Endothelial cell of umbilical vein (primary cell): ENCODE data around the gene ANKRD62. TPM values are rescaled to one million over a fixed set of nuclear protein-coding genes. Genes with fewer than 3 reads are reported as not detected.
"Not testable (repeated sequence)": the region's sequence is repeated elsewhere in the genome, so short reads cannot be mapped to it uniquely, and the experiment has no call there.

Experiments
- BruUV-seq: library from RNA; stranded (reverse); fragments of 400-500 nt; replicated peaks from 2 replicates; lab custom pipeline; 2021; lab: Mats Ljungman, UMichigan
- CTCF ChIA-PET: fragments of 300-600, 350-600 bp; sonication (Branson Sonifier 250); formaldehyde crosslinking; loops from one replicate; lab custom pipeline; 2021; ENCODE audit warnings: antibody characterized with exemption, inconsistent platforms; lab: Charles Lee
- POLR2A ChIA-PET: fragments of 300-600, 350-600 bp; sonication (Branson Sonifier 250); formaldehyde crosslinking; loops from one replicate; lab custom pipeline; 2021; ENCODE audit warnings: antibody characterized with exemption, inconsistent platforms; lab: Charles Lee
- DNase-seq: peaks from one replicate; pipeline ENCODE4 v3.0.0-alpha.2; 2011; ENCODE audit warnings: low read depth, low spot score
- FAIRE-seq: peaks from 2 replicates; lab custom pipeline; 2011; peaks lifted over from hg19 to GRCh38; lab: Jason Lieb, UNC
- H2AFZ ChIP-seq: 2 replicates; pipeline ENCODE4 v1.6.0; 2012; ENCODE audit warnings: low read depth, low read length, control low read depth, inconsistent platforms
- H3K27ac ChIP-seq: 2 replicates; pipeline ENCODE4 v1.5.1; 2011; ENCODE audit warnings: low read depth, mild to moderate bottlenecking, control low read depth, low read length, moderate library complexity; ENCODE audit not compliant: insufficient read depth
- H3K27me3 ChIP-seq, 2 experiments: 2 replicates each; pipeline versions ENCODE4 v1.6.0 to v1.6.1; 2011; ENCODE audit warnings: low read length in 2 of 2, mixed read lengths in 1 of 2; ENCODE audit not compliant: control insufficient read depth in 2 of 2, insufficient read depth in 2 of 2
- H3K36me3 ChIP-seq, 2 experiments: 2 replicates in 1 of 2; 3 replicates in 1 of 2; pipeline ENCODE4 v1.5.1; 2011; ENCODE audit warnings: low read length in 2 of 2, mild to moderate bottlenecking in 1 of 2, moderate library complexity in 1 of 2; ENCODE audit not compliant: control insufficient read depth in 2 of 2, insufficient read depth in 2 of 2; ENCODE audit errors: extremely low read depth in 1 of 2
- H3K4me1 ChIP-seq: 3 replicates; pipeline ENCODE4 v1.5.1; 2011; ENCODE audit warnings: mild to moderate bottlenecking, low read length; ENCODE audit not compliant: control insufficient read depth, insufficient read depth; ENCODE audit errors: extremely low read depth
- H3K4me2 ChIP-seq: 2 replicates; pipeline ENCODE4 v1.6.1; 2011; ENCODE audit warnings: low read length, control low read depth, mixed read lengths; ENCODE audit not compliant: insufficient read depth
- H3K4me3 ChIP-seq, 3 experiments: fragments of 200-600 bp in 1 of 3; sonication (generic), shearing (Covaris generic) in 1 of 3; replicated peaks in 1 of 3; 2 replicates each; pipeline ENCODE4 v1.5.1; 2011 to 2016; ENCODE audit warnings: control low read depth in 3 of 3, low read length in 3 of 3, mild to moderate bottlenecking in 2 of 3, inconsistent platforms in 1 of 3, low read depth in 1 of 3, moderate library complexity in 1 of 3; ENCODE audit not compliant: insufficient read depth in 1 of 3
- H3K79me2 ChIP-seq: 2 replicates; pipeline ENCODE4 v1.6.0; 2012; ENCODE audit warnings: low read length, inconsistent platforms; ENCODE audit not compliant: control insufficient read depth, insufficient read depth
- H3K9ac ChIP-seq: replicated peaks from 2 replicates; pipeline ENCODE3; 2011; ENCODE audit warnings: low read length, control low read depth; ENCODE audit not compliant: insufficient read depth; ENCODE audit errors: extremely low read depth
- H3K9me1 ChIP-seq: replicated peaks from 3 replicates; pipeline ENCODE4 v1.6.0; 2011; ENCODE audit warnings: mild to moderate bottlenecking, low read length; ENCODE audit not compliant: control insufficient read depth, insufficient read depth; ENCODE audit errors: extremely low read depth
- H3K9me3 ChIP-seq: replicated peaks from 2 replicates; pipeline ENCODE4 v1.5.1; 2012; ENCODE audit warnings: low read length, inconsistent platforms; ENCODE audit not compliant: control insufficient read depth, insufficient read depth
- H4K20me1 ChIP-seq: replicated peaks from 2 replicates; pipeline ENCODE3; 2011; ENCODE audit warnings: mild to moderate bottlenecking, low read length; ENCODE audit not compliant: control insufficient read depth, insufficient read depth; ENCODE audit errors: extremely low read depth
- dilution Hi-C: fragments of 300-500 bp; cut with MboI; formaldehyde crosslinking; loops from one replicate; pipeline ENCODE4 v1.15.0; 2019; ENCODE audit warnings: low sequenced_read_pairs; ENCODE audit not compliant: extremely low pct_ligation_motif_present
- intact Hi-C: fragments of 100-400 bp; cut with micrococcal nuclease; formaldehyde crosslinking; loops from one replicate; pipeline ENCODE4 v1.10.0; 2022
- polyA plus RNA-seq, 4 experiments: library from polyadenylated mRNA; depleted of rRNA in 3 of 4; stranded (reverse) in 3 of 4; unstranded in 1 of 4; fragments of >200 nt; gene quantifications; 2 replicates each; pipeline versions ENCODE4 v1.2.1 to v1.2.3, GENCODE V29; 2011 to 2012; ENCODE audit warnings: missing spikeins in 1 of 4
- total RNA-seq: library from RNA; stranded (reverse); gene quantifications from 2 replicates; pipeline ENCODE4 v1.2.3, GENCODE V29; 2021

ANKRD62 gene
- total and polyA plus RNA-seq, 2 donors (not counting 3 experiments of a cell fraction or from before 2014, with no cell fraction given) = not detected

DNA sequence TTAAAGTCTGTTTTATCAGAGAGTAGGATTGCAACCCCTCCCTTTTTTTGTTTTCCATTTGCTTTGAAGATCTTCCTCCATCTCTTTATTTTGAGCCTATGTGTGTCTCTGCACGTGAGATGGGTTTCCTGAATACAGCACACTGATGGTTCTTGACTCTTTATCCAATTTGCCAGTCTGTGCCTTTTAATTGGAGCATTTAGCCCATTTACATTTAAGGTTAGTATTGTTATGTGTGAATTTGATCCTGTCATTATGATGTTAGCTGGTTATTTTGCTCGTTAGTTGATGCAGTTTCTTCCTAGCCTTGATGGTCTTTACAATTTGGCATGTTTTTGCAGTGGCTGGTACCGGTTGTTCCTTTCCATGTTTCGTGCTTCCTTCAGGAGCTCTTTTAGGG, 45.2 kb downstream of the ANKRD62 start:
- H3K27me3 ChIP-seq, DNase-seq, H3K4me3 ChIP-seq, H2AFZ ChIP-seq, H3K9me1 ChIP-seq, intact Hi-C loops, H3K27ac ChIP-seq, H3K4me1 ChIP-seq, CTCF ChIA-PET, POLR2A ChIA-PET, FAIRE-seq, H3K4me2 ChIP-seq, H3K9me3 ChIP-seq, H3K9ac ChIP-seq, H3K36me3 ChIP-seq, dilution Hi-C loops, H3K79me2 ChIP-seq, BruUV-seq, H4K20me1 ChIP-seq: not testable (repeated sequence)

DNA sequence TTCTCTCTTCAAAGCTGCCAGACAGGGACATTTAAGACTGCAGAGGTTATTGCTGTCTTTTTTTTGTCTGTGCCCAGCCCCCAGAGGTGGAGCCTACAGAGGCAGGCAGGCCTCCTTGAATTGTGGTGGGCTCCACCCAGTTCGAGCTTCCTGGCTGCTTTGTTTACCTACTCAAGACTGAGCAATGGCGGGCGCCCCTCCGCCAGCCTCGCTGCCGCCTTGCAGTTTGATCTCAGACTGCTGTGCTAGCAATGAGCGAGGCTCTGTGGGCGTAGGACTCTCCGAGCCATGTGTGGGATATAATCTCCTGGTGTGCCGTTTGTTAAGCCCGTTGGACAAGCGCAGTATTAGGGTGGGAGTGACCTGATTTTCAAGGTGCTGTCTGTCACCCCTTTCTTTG, 47.2 kb downstream of the ANKRD62 start:
- H3K4me1 ChIP-seq, H3K4me2 ChIP-seq, H3K9me3 ChIP-seq, H3K27ac ChIP-seq, H3K36me3 ChIP-seq, CTCF ChIA-PET, H3K79me2 ChIP-seq, H3K9ac ChIP-seq, H2AFZ ChIP-seq, H3K4me3 ChIP-seq, POLR2A ChIA-PET, dilution Hi-C loops, FAIRE-seq, BruUV-seq, intact Hi-C loops, H4K20me1 ChIP-seq, H3K9me1 ChIP-seq, H3K27me3 ChIP-seq, DNase-seq: not testable (repeated sequence)

DNA sequence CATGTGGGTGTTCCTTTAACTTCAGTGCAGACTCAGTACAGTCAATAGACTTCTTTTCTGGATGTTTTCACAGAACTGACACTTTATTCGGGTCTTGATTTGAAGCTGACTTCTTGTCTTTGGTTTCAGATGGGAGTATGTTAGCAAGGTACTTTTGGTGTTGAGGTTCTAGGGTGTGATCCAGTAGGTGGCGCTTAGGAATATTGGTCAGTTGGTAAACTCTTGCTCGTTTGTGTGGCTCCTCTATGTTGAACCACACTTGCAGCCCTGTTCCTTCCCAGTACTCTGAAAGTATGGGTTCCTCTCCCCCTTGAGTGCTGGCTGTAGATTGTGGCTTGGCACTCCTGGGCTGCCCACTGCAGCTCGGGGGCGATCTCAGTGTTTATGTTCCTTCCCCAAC, 48.1 kb downstream of the ANKRD62 start:
- H3K9ac ChIP-seq, BruUV-seq, dilution Hi-C loops, H3K9me3 ChIP-seq, H3K4me2 ChIP-seq, H3K27me3 ChIP-seq, H3K36me3 ChIP-seq, H3K4me1 ChIP-seq, H3K4me3 ChIP-seq, H3K27ac ChIP-seq, CTCF ChIA-PET, H3K9me1 ChIP-seq, intact Hi-C loops, DNase-seq, POLR2A ChIA-PET, H2AFZ ChIP-seq, H3K79me2 ChIP-seq, H4K20me1 ChIP-seq: not testable (repeated sequence)
- peak; percentile 26 for FAIRE-seq

DNA sequence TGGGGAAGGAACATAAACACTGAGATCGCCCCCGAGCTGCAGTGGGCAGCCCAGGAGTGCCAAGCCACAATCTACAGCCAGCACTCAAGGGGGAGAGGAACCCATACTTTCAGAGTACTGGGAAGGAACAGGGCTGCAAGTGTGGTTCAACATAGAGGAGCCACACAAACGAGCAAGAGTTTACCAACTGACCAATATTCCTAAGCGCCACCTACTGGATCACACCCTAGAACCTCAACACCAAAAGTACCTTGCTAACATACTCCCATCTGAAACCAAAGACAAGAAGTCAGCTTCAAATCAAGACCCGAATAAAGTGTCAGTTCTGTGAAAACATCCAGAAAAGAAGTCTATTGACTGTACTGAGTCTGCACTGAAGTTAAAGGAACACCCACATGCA, 55.8 kb downstream of the ANKRD62 start:
- BruUV-seq, intact Hi-C loops, H3K4me2 ChIP-seq, H3K4me3 ChIP-seq, dilution Hi-C loops, POLR2A ChIA-PET, CTCF ChIA-PET, H3K9me1 ChIP-seq, DNase-seq, H3K36me3 ChIP-seq, H3K27me3 ChIP-seq, H4K20me1 ChIP-seq, H3K27ac ChIP-seq, H3K9ac ChIP-seq, H3K79me2 ChIP-seq, H3K4me1 ChIP-seq, H3K9me3 ChIP-seq, H2AFZ ChIP-seq: not testable (repeated sequence)
- peak; percentile 69 for FAIRE-seq
